Right lobe of liver (tissue), 6 donors: ENCODE measurements around the gene DNAH10. TPM values are rescaled to one million over a fixed set of nuclear protein-coding genes. Genes with fewer than 3 reads are reported as not detected.
A peak's percentile ranks its signal among the peaks of the same experiment; 100 is the strongest.

Experiments used
- ATAC-seq, 4 donors: fragments of 200-7000 bp; cut with Tn5 transposase; one replicate each; pipeline ENCODE4 v1.9.1; 2020; ENCODE audit warnings: mild to moderate bottlenecking in 4 of 4, moderate library complexity in 4 of 4
- DNase-seq, 3 donors: peaks; one replicate each; pipeline ENCODE4 v3.0.0-alpha.2; 2020
- H3K27ac ChIP-seq, 3 donors: fragments of 200-600 bp; one replicate each; pipeline ENCODE4 v1.8.0; 2022
- H3K27me3 ChIP-seq, 2 donors: fragments of 200-600 bp; one replicate each; pipeline ENCODE4 v1.8.0; 2022
- H3K36me3 ChIP-seq, 4 donors: fragments of 200-600 bp; sonication (generic) in 1 of 4; one replicate each; pipeline versions ENCODE4 v1.5.1 to v1.8.0; 2017 to 2022; ENCODE audit warnings: control low read depth in 1 of 4
- H3K4me1 ChIP-seq, 4 donors: fragments of 200-600 bp; sonication (generic) in 1 of 4; one replicate each; pipeline versions ENCODE4 v1.5.1 to v1.8.0; 2017 to 2022; ENCODE audit warnings: control low read depth in 1 of 4
- H3K4me3 ChIP-seq, 3 donors: fragments of 200-600 bp; one replicate each; pipeline ENCODE4 v1.8.0; 2022
- H3K9me3 ChIP-seq, 4 donors: fragments of 200-600 bp; sonication (generic) in 1 of 4; one replicate each; pipeline versions ENCODE4 v1.5.1 to v1.8.0; 2017 to 2022; ENCODE audit warnings: control low read depth in 1 of 4
- CTCF ChIP-seq, 4 donors: fragments of 200-600 bp in 3 of 4; fragments of 450-650 bp in 1 of 4; IDR thresholded peaks; one replicate each; pipeline versions ENCODE4 v1.5.1 to v1.8.0; 2016 to 2022; ENCODE audit warnings: antibody characterized with exemption in 4 of 4, mild to moderate bottlenecking in 2 of 4
- POLR2A ChIP-seq: fragments of 450-650 bp; IDR thresholded peaks from one replicate; pipeline ENCODE4 v1.6.1; 2017; ENCODE audit warnings: antibody characterized with exemption, mild to moderate bottlenecking
- WGBS: methylation state at CpG from one replicate; pipeline ENCODE4 v1.1.6; 2018; ENCODE audit warnings: low coverage, low lambda C conversion rate; ENCODE audit not compliant: insufficient coverage; ENCODE audit errors: missing lambda C conversion rate; 5-methylcytosine and 5-hydroxymethylcytosine counted together
- intact Hi-C, 2 donors: fragments of 100-400 bp; cut with DNase I; formaldehyde crosslinking; loops; one replicate each; pipeline versions ENCODE4 v1.11.2 to v1.14.1; 2022
- total RNA-seq, 6 experiments: library from RNA; depleted of rRNA in 2 of 6; stranded (reverse); fragments of >200 nt in 2 of 6; fragmentation: NEBNext Ultra II Directional in 3 of 6; extraction: Animal tissue kit (Norgen Biotek cat#: 25700) in 3 of 6; gene quantifications; one replicate each; pipeline versions ENCODE4 v1.1.0 to v1.2.4, GENCODE V29; 2016 to 2023
- donor health status: DM: no; HTN: yes; CAD: no.
- donor health status: DM: no; HTN: no; CAD: no.
- donor health status: DM: no; HTN: no; CAD: no.
- donor health status: DM: no; HTN: yes; CAD: no.
- donor health status: DM: no; HTN: yes; CAD: no.

The DNAH10 gene
- total RNA-seq, 6 experiments from 2014 or later, result under 0.01 to 0.40 (median 0.16) TPM; not detected in 1

GRCh38 chr12:123937707-123938591 lies 175.8 kb downstream of the DNAH10 start:
- no peak for DNase-seq
- ATAC-seq, result peak; percentile 38 to 68 (median 44)
- Histone ChIP-seq H3K4me3 (no peak overlapping the region), H3K27ac (no peak overlapping the region), H3K36me3 (no peaks in the 10 kb centered on the region), H3K27me3 (no peaks in the 10 kb centered on the region), H3K4me1 (no peaks in the 10 kb centered on the region), H3K9me3 (no peaks in the 10 kb centered on the region)
- 63% methylated on average over 15 of the region's 16 CpGs for WGBS
- intact Hi-C loops, result loop anchor here in 1 of 2 donors (10.0 kb wide), 1 partner anchor 367 kb away; no protein-coding TSS in a partner anchor
- TF ChIP-seq POLR2A (no peak), CTCF (IDR thresholded peaks at IDR 0.05) (no peak)

GRCh38 chr12:123938679-123939480 lies 176.8 kb downstream of the DNAH10 start:
- no peak overlapping the region for H3K4me3 ChIP-seq
- no peak for DNase-seq
- ATAC-seq, result peak in 1 of 4 donors; percentile 33
- WGBS, result 95% methylated on average over 12 of the region's 16 CpGs
- no peaks in the 10 kb centered on the region for H3K9me3 ChIP-seq
- TF ChIP-seq POLR2A, result no peak
- TF ChIP-seq CTCF (IDR thresholded peaks at IDR 0.05), result no peak
- no peak overlapping the region for H3K27ac ChIP-seq
- H3K36me3 ChIP-seq, result no peaks in the 10 kb centered on the region
- intact Hi-C loops, result loop anchor here in 1 of 2 donors (10.0 kb wide), 1 partner anchor 366 kb away; no protein-coding TSS in a partner anchor
- H3K27me3 ChIP-seq, result no peaks in the 10 kb centered on the region
- H3K4me1 ChIP-seq, result no peaks in the 10 kb centered on the region

- ATAC-seq, result no peak
- no peaks in the 10 kb centered on the region for H3K36me3 ChIP-seq
Measured at GRCh38 chr12:123939716-123940626, 177.9 kb downstream of the DNAH10 start.

More at GRCh38 chr12:123939716-123940626, 177.9 kb downstream of the DNAH10 start:
- Histone ChIP-seq H3K27ac (no peak overlapping the region), H3K4me3 (no peak overlapping the region), H3K4me1 (no peaks in the 10 kb centered on the region), H3K9me3 (no peaks in the 10 kb centered on the region), H3K27me3 (no peaks in the 10 kb centered on the region)
- WGBS, result 100% methylated on average over 2 of the region's 16 CpGs
- TF ChIP-seq POLR2A (no peak), CTCF (IDR thresholded peaks at IDR 0.05) (no peak)
- intact Hi-C loops, result loop anchor here in 1 of 2 donors (10.0 kb wide), 1 partner anchor 365 kb away; no protein-coding TSS in a partner anchor
- no peak for DNase-seq
